Measurements from ENCODE around the gene IGF2.

The IGF2 gene

GRCh38 chr11:2090172-2091111 is 48.7 kb downstream of the IGF2 start:
- DNase-seq = no peak

- peak; percentile 30 to 43 for DNase-seq
Observed at GRCh38 chr11:2089536-2090165, 49.5 kb downstream of the IGF2 start.

- no peak for DNase-seq
Observed at GRCh38 chr11:2088746-2089535, 50.2 kb downstream of the IGF2 start.

- no peak for DNase-seq
Observed at GRCh38 chr11:2088284-2088683, 50.9 kb downstream of the IGF2 start.

- DNase-seq = no peak
Observed at GRCh38 chr11:2086239-2087040, 52.7 kb downstream of the IGF2 start.

- DNase-seq = no peak
Observed at GRCh38 chr11:2085251-2086066, 53.7 kb downstream of the IGF2 start.

- no peak for DNase-seq
Observed at GRCh38 chr11:2084721-2085120, 54.5 kb downstream of the IGF2 start.

Measured in SW 1271 (cell line).